PC-3 (cell line): ENCODE measurements around the gene CLDN4.

Experiments
- EZH2 ChIP-seq: fragments of 300-600 bp; sonication (generic); IDR thresholded peaks from one replicate; pipeline ENCODE4 v1.6.1; 2017; ENCODE audit warnings: antibody characterized with exemption, mild to moderate bottlenecking, low read length; ENCODE audit not compliant: unreplicated experiment
- EZH2phosphoT487 ChIP-seq: fragments of 300-600 bp; sonication (generic); IDR thresholded peaks from 2 replicates; pipeline ENCODE4 v1.6.1; 2018; ENCODE audit warnings: mild to moderate bottlenecking, antibody characterized with exemption, low read length, borderline replicate concordance
- TF ChIP-seq, protein P1 (sequence below): fragments of 300-600 bp; sonication (generic); conservative IDR thresholded peaks from 2 replicates; pipeline ENCODE4 v1.5.1; 2017; ENCODE audit warnings: antibody characterized with exemption, low read depth, mild to moderate bottlenecking, low read length

DNA sequence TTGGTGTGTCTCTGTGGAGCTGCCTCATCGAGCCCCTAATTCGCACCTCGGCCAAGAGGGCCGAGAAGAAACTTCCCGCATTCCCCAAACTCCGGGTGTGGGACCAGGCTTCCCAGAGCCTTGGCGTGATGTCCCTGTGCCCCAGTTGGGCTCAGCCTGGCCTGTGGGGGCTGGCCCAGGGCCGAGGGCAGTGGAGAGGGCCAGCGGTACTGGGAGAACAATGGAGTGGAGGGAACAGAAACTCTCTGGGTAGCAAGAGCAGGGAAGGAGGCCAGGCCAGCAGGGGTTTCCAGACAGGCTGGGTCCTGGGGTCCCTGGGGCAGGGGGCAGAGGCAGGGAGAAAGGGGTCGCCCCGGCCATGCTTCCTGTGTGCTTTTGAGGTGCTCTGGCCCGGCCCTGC, 46.2 kb downstream of the CLDN4 start:
- TF ChIP-seq, protein P1, sequence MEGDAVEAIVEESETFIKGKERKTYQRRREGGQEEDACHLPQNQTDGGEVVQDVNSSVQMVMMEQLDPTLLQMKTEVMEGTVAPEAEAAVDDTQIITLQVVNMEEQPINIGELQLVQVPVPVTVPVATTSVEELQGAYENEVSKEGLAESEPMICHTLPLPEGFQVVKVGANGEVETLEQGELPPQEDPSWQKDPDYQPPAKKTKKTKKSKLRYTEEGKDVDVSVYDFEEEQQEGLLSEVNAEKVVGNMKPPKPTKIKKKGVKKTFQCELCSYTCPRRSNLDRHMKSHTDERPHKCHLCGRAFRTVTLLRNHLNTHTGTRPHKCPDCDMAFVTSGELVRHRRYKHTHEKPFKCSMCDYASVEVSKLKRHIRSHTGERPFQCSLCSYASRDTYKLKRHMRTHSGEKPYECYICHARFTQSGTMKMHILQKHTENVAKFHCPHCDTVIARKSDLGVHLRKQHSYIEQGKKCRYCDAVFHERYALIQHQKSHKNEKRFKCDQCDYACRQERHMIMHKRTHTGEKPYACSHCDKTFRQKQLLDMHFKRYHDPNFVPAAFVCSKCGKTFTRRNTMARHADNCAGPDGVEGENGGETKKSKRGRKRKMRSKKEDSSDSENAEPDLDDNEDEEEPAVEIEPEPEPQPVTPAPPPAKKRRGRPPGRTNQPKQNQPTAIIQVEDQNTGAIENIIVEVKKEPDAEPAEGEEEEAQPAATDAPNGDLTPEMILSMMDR, result no peak
- TF ChIP-seq EZH2 (no peak), EZH2phosphoT487 (no peak)
